ENCODE data around the gene ATG10. TPM values are rescaled to one million over a fixed set of nuclear protein-coding genes. Genes with fewer than 3 reads are reported as not detected.
A peak's percentile ranks its signal among the peaks of the same experiment; 100 is the strongest.

Gene ATG10
- total RNA-seq, 1 donor from 2014 or later = 8.7 TPM

- H3K4me3 Mint-ChIP-seq = no peak overlapping the region
- peak overlapping the region; percentile 11 for H3K27ac Mint-ChIP-seq
- DNase-seq (ENCODE audit: extremely low spot score, unreplicated experiment) = no peak
These were observed 202.5 kb downstream of the ATG10 start for GRCh38 chr5:82174128-82174918.

GRCh38 chr5:82174919-82175219 is 203.0 kb downstream of the ATG10 start:
- Mint-ChIP-seq H3K4me3 (no peak overlapping the region), H3K27ac (no peak overlapping the region), H3K27me3 (no peaks in the 10 kb centered on the region), H3K36me3 (peaks cover 3% of the 10 kb centered on the region), H3K9me3 (no peaks in the 10 kb centered on the region), H3K4me1 (ENCODE audit: unreplicated experiment) (no peaks in the 10 kb centered on the region)
- no peak for DNase-seq (ENCODE audit: extremely low spot score, unreplicated experiment)
- TF ChIP-seq CTCF (conservative IDR thresholded peaks at IDR 0.05) = no peak

More at GRCh38 chr5:82174128-82174918, 202.5 kb downstream of the ATG10 start:
- no peaks in the 10 kb centered on the region for H3K9me3 Mint-ChIP-seq
- no peaks in the 10 kb centered on the region for H3K27me3 Mint-ChIP-seq
- H3K4me1 Mint-ChIP-seq (ENCODE audit: unreplicated experiment) = no peaks in the 10 kb centered on the region
- TF ChIP-seq CTCF (conservative IDR thresholded peaks at IDR 0.05) = peak; percentile 80
- H3K36me3 Mint-ChIP-seq = peaks cover 3% of the 10 kb centered on the region

GRCh38 chr5:82176115-82176814 is 204.4 kb downstream of the ATG10 start:
- DNase-seq (ENCODE audit: extremely low spot score, unreplicated experiment) = no peak
- H3K27ac Mint-ChIP-seq = no peak overlapping the region
- no peak for TF ChIP-seq CTCF (conservative IDR thresholded peaks at IDR 0.05)
- peaks cover 3% of the 10 kb centered on the region for H3K36me3 Mint-ChIP-seq
- H3K4me1 Mint-ChIP-seq (ENCODE audit: unreplicated experiment) = no peaks in the 10 kb centered on the region
- no peak overlapping the region for H3K4me3 Mint-ChIP-seq
- H3K27me3 Mint-ChIP-seq = no peaks in the 10 kb centered on the region
- no peaks in the 10 kb centered on the region for H3K9me3 Mint-ChIP-seq

GRCh38 chr5:82178378-82178777 is 206.6 kb downstream of the ATG10 start:
- Mint-ChIP-seq H3K4me1 (ENCODE audit: unreplicated experiment) (no peaks in the 10 kb centered on the region), H3K27ac (no peak overlapping the region), H3K36me3 (peaks cover 3% of the 10 kb centered on the region), H3K9me3 (no peaks in the 10 kb centered on the region), H3K4me3 (no peak overlapping the region), H3K27me3 (no peaks in the 10 kb centered on the region)
- no peak for TF ChIP-seq CTCF (conservative IDR thresholded peaks at IDR 0.05)
- DNase-seq (ENCODE audit: extremely low spot score, unreplicated experiment) = no peak

- H3K9me3 Mint-ChIP-seq = no peaks in the 10 kb centered on the region
- H3K27ac Mint-ChIP-seq = no peak overlapping the region
- no peak for TF ChIP-seq CTCF (conservative IDR thresholded peaks at IDR 0.05)
These were observed 210.8 kb downstream of the ATG10 start for GRCh38 chr5:82182662-82183061.

More at GRCh38 chr5:82182662-82183061, 210.8 kb downstream of the ATG10 start:
- Mint-ChIP-seq H3K36me3 (peaks cover 3% of the 10 kb centered on the region), H3K4me1 (ENCODE audit: unreplicated experiment) (peaks cover 7% of the 10 kb centered on the region), H3K27me3 (no peaks in the 10 kb centered on the region), H3K4me3 (no peak overlapping the region)
- no peak for DNase-seq (ENCODE audit: extremely low spot score, unreplicated experiment)
